WTC11 (cell line): ENCODE data around the gene CAPRIN2. TPM values are rescaled to one million over a fixed set of nuclear protein-coding genes. Genes with fewer than 3 reads are reported as not detected.
A peak's percentile ranks its signal among the peaks of the same experiment; 100 is the strongest.

Source experiments
- ATAC-seq: fragments of 200-7000 bp; cut with Tn5 transposase; 2 replicates; pipeline ENCODE4 v1.10.0; 2021; ENCODE audit warnings: mild to moderate bottlenecking, moderate library complexity
- CTCF ChIA-PET: fragments of 300-600 bp; sonication (Branson Sonifier 250); formaldehyde crosslinking; loops from one replicate; lab custom pipeline; 2021; ENCODE audit warnings: antibody characterized with exemption; lab: Charles Lee
- POLR2A ChIA-PET: fragments of 350-600 bp; sonication (Branson Sonifier 250); formaldehyde crosslinking; loops from one replicate; lab custom pipeline; 2021; ENCODE audit warnings: antibody characterized with exemption; lab: Charles Lee
- DNase-seq: peaks from one replicate; pipeline ENCODE4 v3.0.0; 2021; ENCODE audit warnings: low spot score
- H3K27ac Mint-ChIP-seq: 2 replicates; pipeline ENCODE4 v1.8.0; 2021; ENCODE audit warnings: mixed read lengths
- H3K27me3 Mint-ChIP-seq: 2 replicates; pipeline ENCODE4 v1.8.0; 2021; ENCODE audit warnings: low read depth, mild to moderate bottlenecking, moderate library complexity, mixed read lengths
- H3K36me3 Mint-ChIP-seq: 2 replicates; pipeline ENCODE4 v1.8.0; 2021; ENCODE audit warnings: mixed read lengths
- H3K4me1 Mint-ChIP-seq: 2 replicates; pipeline ENCODE4 v1.8.0; 2022; ENCODE audit warnings: mixed read lengths
- H3K4me3 Mint-ChIP-seq: 2 replicates; pipeline ENCODE4 v1.8.0; 2021; ENCODE audit warnings: mild to moderate bottlenecking, moderate library complexity, mixed read lengths
- H3K9me3 Mint-ChIP-seq: 2 replicates; pipeline ENCODE4 v1.8.0; 2021; ENCODE audit warnings: mixed read lengths
- ARID4B ChIP-seq: sonication (generic); formaldehyde crosslinking; IDR thresholded peaks from 2 replicates; pipeline ENCODE4 v1.8.0; 2023; ENCODE audit warnings: missing genetic modification reagents, mild to moderate bottlenecking, borderline replicate concordance
- ATF1 ChIP-seq: sonication (generic); formaldehyde crosslinking; IDR thresholded peaks from 2 replicates; pipeline ENCODE4 v1.8.1; 2023; ENCODE audit warnings: mild to moderate bottlenecking, moderate library complexity, missing genetic modification reagents
- FOXK1 ChIP-seq: sonication (generic); formaldehyde crosslinking; IDR thresholded peaks from 2 replicates; pipeline ENCODE4 v1.8.0; 2022; ENCODE audit warnings: mild to moderate bottlenecking, moderate library complexity, missing genetic modification reagents
- FOXP4 ChIP-seq: sonication (generic); formaldehyde crosslinking; IDR thresholded peaks from 2 replicates; pipeline ENCODE4 v1.8.0; 2022; ENCODE audit warnings: mild to moderate bottlenecking, missing genetic modification reagents
- HMGA2 ChIP-seq: fragments of 250-450 bp; sonication (Bioruptor Pico); IDR thresholded peaks from 2 replicates; pipeline ENCODE4 v1.4.0; 2021; ENCODE audit warnings: mild to moderate bottlenecking, moderate library complexity
- HMGXB4 ChIP-seq: sonication (generic); formaldehyde crosslinking; IDR thresholded peaks from 2 replicates; pipeline ENCODE4 v1.8.1; 2023; ENCODE audit warnings: mild to moderate bottlenecking, moderate library complexity, missing genetic modification reagents
- JUN ChIP-seq: sonication (generic); formaldehyde crosslinking; IDR thresholded peaks from 2 replicates; pipeline ENCODE4 v1.8.0; 2023; ENCODE audit warnings: mild to moderate bottlenecking, missing genetic modification reagents
- KAT7 ChIP-seq: sonication (generic); formaldehyde crosslinking; IDR thresholded peaks from 2 replicates; pipeline ENCODE4 v1.8.1; 2023; ENCODE audit warnings: missing genetic modification reagents, mild to moderate bottlenecking, borderline replicate concordance
- NFATC4 ChIP-seq: fragments of 250-450 bp; sonication (Bioruptor Pico); IDR thresholded peaks from 2 replicates; pipeline ENCODE4 v1.9.0; 2021; ENCODE audit warnings: mild to moderate bottlenecking
- NR2C2 ChIP-seq: sonication (generic); formaldehyde crosslinking; IDR thresholded peaks from 2 replicates; pipeline ENCODE4 v1.8.0; 2022; ENCODE audit warnings: mild to moderate bottlenecking, missing genetic modification reagents
- PRDM15 ChIP-seq: sonication (generic); formaldehyde crosslinking; IDR thresholded peaks from 2 replicates; pipeline ENCODE4 v1.8.0; 2022; ENCODE audit warnings: missing genetic modification reagents
- PRRX2 ChIP-seq: fragments of 250-450 bp; sonication (Bioruptor Pico); IDR thresholded peaks from 2 replicates; pipeline ENCODE4 v1.8.0; 2021; ENCODE audit warnings: mild to moderate bottlenecking
- SMAD3 ChIP-seq: sonication (generic); formaldehyde crosslinking; IDR thresholded peaks from 2 replicates; pipeline ENCODE4 v1.8.0; 2022; ENCODE audit warnings: missing genetic modification reagents, mild to moderate bottlenecking, borderline replicate concordance
- TEAD1 ChIP-seq: sonication (generic); formaldehyde crosslinking; IDR thresholded peaks from 2 replicates; pipeline ENCODE4 v1.8.0; 2022; ENCODE audit warnings: mild to moderate bottlenecking, missing genetic modification reagents
- ZNF121 ChIP-seq: sonication (generic); formaldehyde crosslinking; IDR thresholded peaks from 2 replicates; pipeline ENCODE4 v1.8.0; 2023; ENCODE audit warnings: missing genetic modification reagents
- ZNF138 ChIP-seq: sonication (generic); formaldehyde crosslinking; conservative IDR thresholded peaks from 2 replicates; pipeline ENCODE4 v1.8.1; 2022; ENCODE audit warnings: mild to moderate bottlenecking, moderate library complexity, missing genetic modification reagents
- total RNA-seq: library from RNA; stranded (reverse); gene quantifications from 3 replicates; pipeline ENCODE4 v1.2.3, GENCODE V29; 2021

The CAPRIN2 gene
- total RNA-seq, 1 experiment from 2014 or later = 62.7 TPM

- TF ChIP-seq HMGXB4 (CRISPR knock-in tag) = no peak
- no peak for TF ChIP-seq SMAD3
These were observed 57.8 kb downstream of the CAPRIN2 start (continued) for GRCh38 chr12:30696943-30697342.

GRCh38 chr12:30696486-30696885 is 58.3 kb downstream of the CAPRIN2 start:
- ChIA-PET CTCF (interaction anchor here (0.8 to 3.0 kb wide), 7 partner anchors 11 to 126 kb away, joined by 4 to 35 read pairs (median 11); partner anchors contain the start of gene CAPRIN2), POLR2A (interaction anchor here (1.5 kb wide), 1 partner anchor 100 kb away, joined by 6 read pairs; no protein-coding TSS in a partner anchor)
- no peaks in the 10 kb centered on the region for H3K27me3 Mint-ChIP-seq
- ATAC-seq (peak; percentile 44), DNase-seq (peak; percentile 25)
- peaks cover 35% of the 10 kb centered on the region for H3K4me1 Mint-ChIP-seq
- H3K27ac Mint-ChIP-seq = no peak overlapping the region
- no peak for TF ChIP-seq PRDM15
- TF ChIP-seq FOXK1 (CRISPR knock-in tag) = no peak
- TF ChIP-seq TEAD1 (CRISPR knock-in tag) = no peak
- TF ChIP-seq JUN (CRISPR knock-in tag) = no peak
- no peak for TF ChIP-seq HMGA2 (CRISPR knock-in tag)
- no peak for TF ChIP-seq NFATC4 (CRISPR knock-in tag)
- no peak for TF ChIP-seq FOXP4 (CRISPR knock-in tag)
- TF ChIP-seq ZNF138 = no peak
- TF ChIP-seq ARID4B (CRISPR knock-in tag) = no peak
- no peak for TF ChIP-seq ZNF121 (CRISPR knock-in tag)
- no peak for TF ChIP-seq SMAD3
- no peak for TF ChIP-seq PRRX2 (CRISPR knock-in tag)
- TF ChIP-seq NR2C2 = no peak
- TF ChIP-seq ATF1 (CRISPR knock-in tag) = no peak
- TF ChIP-seq KAT7 (CRISPR knock-in tag) = no peak
- no peaks in the 10 kb centered on the region for H3K36me3 Mint-ChIP-seq
- peak overlapping the region; percentile 93 for H3K4me3 Mint-ChIP-seq
- no peaks in the 10 kb centered on the region for H3K9me3 Mint-ChIP-seq
